ENCODE results near the gene FOXD1. TPM values are rescaled to one million over a fixed set of nuclear protein-coding genes. Genes with fewer than 3 reads are reported as not detected.
A peak's percentile ranks its signal among the peaks of the same experiment; 100 is the strongest.

Gene FOXD1
- total and polyA plus RNA-seq, 9 of the 15 experiments (the other 6 are each of a cell fraction or from before 2014, with no cell fraction given): 0.03 to 0.40 (median 0.10) TPM; not detected in 4

- TF ChIP-seq RAD51 (IDR thresholded peaks at IDR 0.05; ENCODE audit: borderline replicate concordance, low read depth) (peak; percentile 80), RBM25 (IDR thresholded peaks at IDR 0.05; ENCODE audit: low read depth, low read length, severe bottlenecking) (no peak), KDM2B (CRISPR knock-in tag; IDR thresholded peaks at IDR 0.05) (0 out of 2 replicates have a peak, but pooled peaks have one; percentile 32), ZNF324 (CRISPR knock-in tag; IDR thresholded peaks at IDR 0.05) (no peak), SRSF1 (IDR thresholded peaks at IDR 0.05; ENCODE audit: low read depth, low read length) (no peak), CSDE1 (IDR thresholded peaks at IDR 0.05) (no peak), KLF13 (tag; IDR thresholded peaks at IDR 0.05; ENCODE audit: borderline replicate concordance, low read depth) (no peak), ZNF561 (CRISPR knock-in tag; conservative IDR thresholded peaks at IDR 0.05) (no peak), SRSF7 (optimal IDR thresholded peaks at IDR 0.05; ENCODE audit: low read depth, low read length) (no peak), CEBPZ (IDR thresholded peaks at IDR 0.05; ENCODE audit: borderline replicate concordance, low read depth, low read length) (no peak), ZNF77 (CRISPR knock-in tag; IDR thresholded peaks at IDR 0.05) (no peak), NFIC (IDR thresholded peaks at IDR 0.05) (0 out of 2 replicates have a peak, but pooled peaks have one; percentile 13), ZKSCAN8 (CRISPR knock-in tag; IDR thresholded peaks at IDR 0.05) (no peak), HOMEZ (CRISPR knock-in tag; IDR thresholded peaks at IDR 0.05) (no peak), SRF (CRISPR knock-in tag; IDR thresholded peaks at IDR 0.05) (no peak), USF1 (CRISPR knock-in tag; IDR thresholded peaks at IDR 0.05) (peak; percentile 86), POLR2AphosphoS5 (IDR thresholded peaks at IDR 0.05; ENCODE audit: control insufficient read depth, insufficient read depth, low read depth, low read length) (no peak)
- TF ChIP-seq, protein P1, sequence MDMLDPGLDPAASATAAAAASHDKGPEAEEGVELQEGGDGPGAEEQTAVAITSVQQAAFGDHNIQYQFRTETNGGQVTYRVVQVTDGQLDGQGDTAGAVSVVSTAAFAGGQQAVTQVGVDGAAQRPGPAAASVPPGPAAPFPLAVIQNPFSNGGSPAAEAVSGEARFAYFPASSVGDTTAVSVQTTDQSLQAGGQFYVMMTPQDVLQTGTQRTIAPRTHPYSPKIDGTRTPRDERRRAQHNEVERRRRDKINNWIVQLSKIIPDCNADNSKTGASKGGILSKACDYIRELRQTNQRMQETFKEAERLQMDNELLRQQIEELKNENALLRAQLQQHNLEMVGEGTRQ (CRISPR knock-in tag; IDR thresholded peaks at IDR 0.05): peak; percentile 83
These were observed at the start of gene FOXD1 (continued) for GRCh38 chr5:73448463-73449136.

Data from K562 (cell line).